ENCODE results near the gene RREB1. TPM values are rescaled to one million over a fixed set of nuclear protein-coding genes. Genes with fewer than 3 reads are reported as not detected.

RREB1 gene
- total RNA-seq, 1 experiment from 2014 or later = 38.4 TPM

GRCh38 chr6:7218406-7218988 is 110.7 kb downstream of the RREB1 start:
- CTCF ChIA-PET = interaction anchor here (0.5 to 0.7 kb wide), 3 partner anchors 72 to 515 kb away, joined by 3 read pairs; no protein-coding TSS in a partner anchor
- Mint-ChIP-seq H3K27me3 (ENCODE audit: unreplicated experiment) (no peaks in the 10 kb centered on the region), H3K9me3 (ENCODE audit: low read depth, unreplicated experiment) (no peaks in the 10 kb centered on the region), H3K27ac (ENCODE audit: unreplicated experiment) (no peak overlapping the region), H3K36me3 (ENCODE audit: insufficient read depth, unreplicated experiment) (peaks cover 33% of the 10 kb centered on the region), H3K4me1 (ENCODE audit: low read depth, unreplicated experiment) (peaks cover 18% of the 10 kb centered on the region), H3K4me3 (ENCODE audit: low read depth, unreplicated experiment) (no peak overlapping the region)
- DNase-seq = no peak
- intact Hi-C loops (cut with micrococcal nuclease; ENCODE audit: unreplicated experiment) = no loop called here
- no peak for TF ChIP-seq CTCF (IDR thresholded peaks at IDR 0.05; ENCODE audit: unreplicated experiment)
- BruUV-seq (replicated peaks) = no TSS peak

- no peak overlapping the region for H3K4me3 Mint-ChIP-seq (ENCODE audit: low read depth, unreplicated experiment)
- no peak overlapping the region for H3K27ac Mint-ChIP-seq (ENCODE audit: unreplicated experiment)
- peaks cover 27% of the 10 kb centered on the region for H3K36me3 Mint-ChIP-seq (ENCODE audit: insufficient read depth, unreplicated experiment)
- no TSS peak for BruUV-seq (replicated peaks)
- H3K4me1 Mint-ChIP-seq (ENCODE audit: low read depth, unreplicated experiment) = peaks cover 17% of the 10 kb centered on the region
- H3K27me3 Mint-ChIP-seq (ENCODE audit: unreplicated experiment) = no peaks in the 10 kb centered on the region
- no peak for DNase-seq
- intact Hi-C loops (cut with micrococcal nuclease; ENCODE audit: unreplicated experiment) = no loop called here
- CTCF ChIA-PET = interaction anchor here (0.5 kb wide), 1 partner anchor 72 kb away, joined by 3 read pairs; no protein-coding TSS in a partner anchor
- H3K9me3 Mint-ChIP-seq (ENCODE audit: low read depth, unreplicated experiment) = no peaks in the 10 kb centered on the region
- no peak for TF ChIP-seq CTCF (IDR thresholded peaks at IDR 0.05; ENCODE audit: unreplicated experiment)
Observed at GRCh38 chr6:7219310-7219709, 111.5 kb downstream of the RREB1 start.

GRCh38 chr6:7222197-7222596 is 114.4 kb downstream of the RREB1 start:
- CTCF ChIA-PET = no interaction called here
- Mint-ChIP-seq H3K4me1 (ENCODE audit: low read depth, unreplicated experiment) (no peaks in the 10 kb centered on the region), H3K9me3 (ENCODE audit: low read depth, unreplicated experiment) (no peaks in the 10 kb centered on the region), H3K27me3 (ENCODE audit: unreplicated experiment) (no peaks in the 10 kb centered on the region), H3K4me3 (ENCODE audit: low read depth, unreplicated experiment) (no peak overlapping the region), H3K36me3 (ENCODE audit: insufficient read depth, unreplicated experiment) (peaks cover 18% of the 10 kb centered on the region), H3K27ac (ENCODE audit: unreplicated experiment) (no peak overlapping the region)
- intact Hi-C loops (cut with micrococcal nuclease; ENCODE audit: unreplicated experiment) = no loop called here
- no TSS peak for BruUV-seq (replicated peaks)
- TF ChIP-seq CTCF (IDR thresholded peaks at IDR 0.05; ENCODE audit: unreplicated experiment) = no peak
- no peak for DNase-seq

- no peak for DNase-seq
- intact Hi-C loops (cut with micrococcal nuclease; ENCODE audit: unreplicated experiment) = no loop called here
- BruUV-seq (replicated peaks) = no TSS peak
- CTCF ChIA-PET = interaction anchor here (0.5 kb wide), 2 partner anchors 65 to 87 kb away, joined by 3 read pairs; no protein-coding TSS in a partner anchor
- Mint-ChIP-seq H3K27me3 (ENCODE audit: unreplicated experiment) (no peaks in the 10 kb centered on the region), H3K27ac (ENCODE audit: unreplicated experiment) (no peak overlapping the region), H3K9me3 (ENCODE audit: low read depth, unreplicated experiment) (no peaks in the 10 kb centered on the region), H3K36me3 (ENCODE audit: insufficient read depth, unreplicated experiment) (peaks cover 29% of the 10 kb centered on the region), H3K4me3 (ENCODE audit: low read depth, unreplicated experiment) (no peak overlapping the region), H3K4me1 (ENCODE audit: low read depth, unreplicated experiment) (no peaks in the 10 kb centered on the region)
- TF ChIP-seq CTCF (IDR thresholded peaks at IDR 0.05; ENCODE audit: unreplicated experiment) = no peak
Observed at GRCh38 chr6:7224731-7225130, 117.0 kb downstream of the RREB1 start.

All from Calu3 (cell line).